ENCODE results near the gene DCLRE1C. TPM values are rescaled to one million over a fixed set of nuclear protein-coding genes. Genes with fewer than 3 reads are reported as not detected.

The DCLRE1C gene
- total and polyA plus RNA-seq, 2 of the 8 experiments (the other 6 are each of a cell fraction or from before 2014, with no cell fraction given): 0.77 to 7.4 TPM

DNA sequence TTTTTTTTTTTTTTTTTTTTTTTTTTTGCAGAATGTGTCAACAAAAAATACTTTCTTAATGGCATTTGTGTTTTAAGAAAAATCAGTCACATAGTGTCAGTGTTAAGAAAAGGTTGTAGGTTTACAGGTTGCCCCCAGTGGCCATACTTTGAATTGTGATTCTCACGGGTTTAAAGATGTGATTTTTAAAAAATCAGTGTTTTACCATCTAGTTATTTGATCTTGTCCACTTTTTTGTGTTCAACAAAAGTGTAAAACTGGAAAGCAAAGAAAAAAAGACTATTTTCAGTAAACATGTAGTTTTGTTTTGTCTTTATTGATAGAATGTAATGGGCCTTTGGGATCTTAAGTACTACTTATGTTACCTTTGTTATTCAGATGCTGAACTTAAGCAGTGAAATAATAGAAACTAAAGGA, 49.6 kb downstream of the DCLRE1C start:
- ChIA-PET CTCF (ENCODE audit: partially characterized antibody) (interaction anchor here (0.6 to 2.3 kb wide), 15 partner anchors 9 to 367 kb away, joined by 3 to 8 read pairs (median 4); no protein-coding TSS in a partner anchor), POLR2A (ENCODE audit: partially characterized antibody) (interaction anchor here (1.0 to 1.3 kb wide), 3 partner anchors 27 to 186 kb away, joined by 3 read pairs; no protein-coding TSS in a partner anchor)
- TF ChIP-seq CHD2 (IDR thresholded peaks at IDR 0.05; ENCODE audit: low read length) (no peak), SIN3A (conservative IDR thresholded peaks at IDR 0.05 in 1 of 2, IDR thresholded peaks at IDR 0.05 in 1 of 2; ENCODE audit: low read depth in 1 of 2, low read length in 2 of 2) (no peak)

More for the DNA sequence above, 49.6 kb downstream of the DCLRE1C start:
- H2BK20ac ChIP-seq (ENCODE audit: low read length): no peak overlapping the region
- no peak overlapping the region for H4K91ac ChIP-seq (replicated peaks; ENCODE audit: insufficient read length, low read length)
- no peak overlapping the region for H2BK12ac ChIP-seq (ENCODE audit: low read depth, low read length)
- 0 out of 4 replicates have a peak, but pooled peaks cover 0 to 2% of the 10 kb centered on the region in 2 experiments for H3K79me2 ChIP-seq (ENCODE audit: control insufficient read depth in 1 of 2, insufficient read depth in 2 of 2, low read length in 2 of 2)
- no peaks in the 10 kb centered on the region for H3K27me3 ChIP-seq (replicated peaks in 1 of 4; ENCODE audit: control insufficient read depth in 3 of 4, extremely low read depth in 1 of 4, insufficient read depth in 3 of 4, low read length in 3 of 4)
- no peak overlapping the region for H4K5ac ChIP-seq (ENCODE audit: insufficient read length, low read depth, low read length)
- H3K23me2 ChIP-seq (ENCODE audit: low read depth, low read length): no peaks in the 10 kb centered on the region
- no peak overlapping the region for H3K23ac ChIP-seq (ENCODE audit: insufficient read length)
- H3K4me3 ChIP-seq (ENCODE audit: extremely low read depth in 1 of 4, insufficient read depth in 2 of 4, low read depth in 3 of 4, low read length in 4 of 4): no peak overlapping the region
- H3K9ac ChIP-seq (replicated peaks in 1 of 4; ENCODE audit: extremely low read depth in 1 of 4, low read depth in 3 of 4, low read length in 3 of 4): no peak overlapping the region
- H3K4ac ChIP-seq (replicated peaks; ENCODE audit: insufficient read length, low read depth, low read length): no peak overlapping the region
- no peak overlapping the region for H2BK120ac ChIP-seq (replicated peaks; ENCODE audit: low read depth, low read length)
- WGBS, 2 experiments (ENCODE audit: extremely low coverage in 1 of 2, insufficient coverage in 1 of 2, insufficient read length in 1 of 2, insufficient replicate concordance in 2 of 2, low coverage in 1 of 2, low lambda C conversion rate in 2 of 2, missing lambda C conversion rate in 1 of 2): 89% methylated on average over 1 of the region's 1 CpG; no CpG with 5 or more reads in 1 of the 2 experiments
- no peak overlapping the region for H3K56ac ChIP-seq (replicated peaks; ENCODE audit: insufficient read length, low read depth, low read length)
- no peak overlapping the region for H2BK5ac ChIP-seq (ENCODE audit: low read depth, low read length)
- no peak overlapping the region for H3K27ac ChIP-seq (ENCODE audit: low read depth, low read length)
- H3K18ac ChIP-seq (ENCODE audit: extremely low read depth, low read length): no peak overlapping the region
- no peak overlapping the region for H4K8ac ChIP-seq (ENCODE audit: extremely low read depth, insufficient read depth, low read length)
- H3K4me2 ChIP-seq (ENCODE audit: insufficient read depth in 1 of 2, low read depth in 2 of 2, low read length in 2 of 2): no peak overlapping the region
- no peak overlapping the region for H3K14ac ChIP-seq (ENCODE audit: insufficient read length)
- H3K9me3 ChIP-seq (ENCODE audit: insufficient read depth in 2 of 2, low read depth in 1 of 2, low read length in 1 of 2): peaks cover 3 to 5% of the 10 kb centered on the region in 2 experiments; a peak in 1 of 4 replicates
- no peak overlapping the region for H2AK5ac ChIP-seq (ENCODE audit: low read depth, low read length)
- H3K79me1 ChIP-seq (ENCODE audit: low read depth, low read length): no peaks in the 10 kb centered on the region
- H4K20me1 ChIP-seq (replicated peaks in 1 of 2; ENCODE audit: control insufficient read depth in 1 of 2, insufficient read depth in 2 of 2, low read length in 2 of 2): peaks cover 0 to 1% of the 10 kb centered on the region in 2 experiments
- H2AFZ ChIP-seq (ENCODE audit: low read length): no peak overlapping the region
- no peak for DNase-seq (ENCODE audit: low read depth in 1 of 2, low spot score in 2 of 2)
- H3K4me1 ChIP-seq (replicated peaks in 1 of 4; ENCODE audit: control insufficient read depth in 3 of 4, insufficient read depth in 4 of 4, low read length in 3 of 4): no peaks in the 10 kb centered on the region
- FAIRE-seq: no peak
- H3K36me3 ChIP-seq (ENCODE audit: control insufficient read depth in 2 of 4, insufficient read depth in 4 of 4, low read length in 3 of 4): peaks cover 0 to 90% (median 44%) of the 10 kb centered on the region in 4 experiments; a peak in 6 of 8 replicates
- no peak overlapping the region for H2BK15ac ChIP-seq (ENCODE audit: low read length)

All from H1 (cell line).